Heart left ventricle (tissue), 16 donors: ENCODE data around the gene NALCN. TPM values are rescaled to one million over a fixed set of nuclear protein-coding genes. Genes with fewer than 3 reads are reported as not detected.

Experiments
- ATAC-seq, 4 donors: fragments of 200-7000 bp; cut with Tn5 transposase; one replicate each; pipeline ENCODE4 v1.9.1; 2020 to 2022; ENCODE audit warnings: moderate library complexity in 4 of 4, mild to moderate bottlenecking in 3 of 4, moderate number of reproducible peaks in 1 of 4
- DNase-seq, 5 donors: peaks; one replicate each; pipeline ENCODE4 v3.0.0-alpha.2; 2020
- H3K27ac ChIP-seq, 12 donors: fragments of 200-600 bp; sonication (generic) in 4 of 12; one replicate each; pipeline versions ENCODE4 v1.5.0 to v1.8.0; 2016 to 2022; ENCODE audit warnings: mild to moderate bottlenecking in 2 of 12
- H3K27me3 ChIP-seq, 9 donors: fragments of 200-600 bp; sonication (generic) in 2 of 9; one replicate each; pipeline versions ENCODE4 v1.5.1 to v1.8.0; 2016 to 2022; ENCODE audit warnings: mild to moderate bottlenecking in 3 of 9
- H3K36me3 ChIP-seq, 9 donors: fragments of 200-600 bp; sonication (generic) in 2 of 9; one replicate each; pipeline versions ENCODE4 v1.5.0 to v1.8.0; 2018 to 2022; ENCODE audit warnings: mild to moderate bottlenecking in 2 of 9
- H3K4me1 ChIP-seq, 12 donors: fragments of 200-600 bp; sonication (generic) in 4 of 12; one replicate each; pipeline versions ENCODE4 v1.5.0 to v1.8.0; 2016 to 2022; ENCODE audit warnings: mild to moderate bottlenecking in 3 of 12
- H3K4me3 ChIP-seq, 12 donors: fragments of 200-600 bp; sonication (generic) in 4 of 12; one replicate each; pipeline versions ENCODE4 v1.5.0 to v1.8.0; 2017 to 2022; ENCODE audit warnings: mild to moderate bottlenecking in 9 of 12, moderate library complexity in 4 of 12
- H3K9me3 ChIP-seq, 12 donors: fragments of 200-600 bp; sonication (generic) in 4 of 12; one replicate each; pipeline versions ENCODE4 v1.5.0 to v1.8.0; 2016 to 2022; ENCODE audit warnings: mild to moderate bottlenecking in 1 of 12
- CTCF ChIP-seq, 12 donors: fragments of 200-600 bp; sonication (generic) in 4 of 12; IDR thresholded peaks; one replicate each; pipeline versions ENCODE4 v1.5.0 to v1.8.0; 2018 to 2022; ENCODE audit warnings: antibody characterized with exemption in 12 of 12, mild to moderate bottlenecking in 5 of 12
- POLR2A ChIP-seq, 2 donors: fragments of 450-650 bp; IDR thresholded peaks; one replicate each; pipeline ENCODE4 v1.6.1; 2017; ENCODE audit warnings: antibody characterized with exemption in 2 of 2, mild to moderate bottlenecking in 2 of 2, moderate library complexity in 2 of 2
- WGBS, 4 donors: extraction: QIAGEN DNeasy Blood & Tissue Kit in 2 of 4; methylation state at CpG; one replicate each; pipeline versions ENCODE4 v1.1.5 to v1.1.7; 2013 to 2018; 5-methylcytosine and 5-hydroxymethylcytosine counted together
- intact Hi-C, 10 donors: fragments of 100-400 bp; cut with DNase I; formaldehyde crosslinking; loops; one replicate each; pipeline versions ENCODE4 v1.11.1 to v1.14.2; 2022
- polyA plus RNA-seq, 2 donors: library from polyadenylated mRNA; stranded (reverse); fragments of 200-250 nt; gene quantifications; one replicate each; pipeline ENCODE4 v1.2.3, GENCODE V29; 2013
- total RNA-seq, 9 donors: library from RNA; depleted of rRNA in 2 of 9; stranded (reverse); fragments of >200 nt in 2 of 9; fragmentation: NEBNext Ultra II Directional in 3 of 9; extraction: Animal tissue kit (Norgen Biotek cat#: 25700) in 3 of 9; gene quantifications; one replicate each; pipeline versions ENCODE4 v1.1.0 to v1.2.4, GENCODE V29; 2016 to 2023
- donor health status: ischemic (EF 13 %, LVEDD 7.1; RV severe dilation, severe dysfunction).
- donor health status: healthy with polysubstance abuse.
- donor health status: DM: no; HTN: yes; CAD: no.
- donor health status: DM: no; HTN: no; CAD: no.
- donor health status: ischemic (EF 25% LVEDD 6.9; RV normal size, moderate dysfunction).
- donor health status: ischemic (EF 25% LVEDD 5.7; RV mildly dilated, moderate dysfunction).
- donor health status: healthy.
- donor health status: DM: yes; HTN: yes; CAD: no.
- donor health status: ischemic (EF 35%, LVEDD 5.7; RV mildly dilated, moderate dysfunction).
- donor health status: nonischemic (EF 11% LVEDD 7.7; RV severe dilation, severe dysfunction).
- donor health status: DM: yes; HTN: yes; CAD: no.
- donor health status: PGD.
- donor health status: ischemic (EF 29% LVEDD 5.4; RV normal size, mild dysfunction).
- donor health status: nonischemic (EF 23%, LVEDD 6.1; RV moderate dilation, normal function).

NALCN gene
- total and polyA plus RNA-seq, 11 donors = 1.9 to 11.4 (median 6.8) TPM; not detected in 1

DNA sequence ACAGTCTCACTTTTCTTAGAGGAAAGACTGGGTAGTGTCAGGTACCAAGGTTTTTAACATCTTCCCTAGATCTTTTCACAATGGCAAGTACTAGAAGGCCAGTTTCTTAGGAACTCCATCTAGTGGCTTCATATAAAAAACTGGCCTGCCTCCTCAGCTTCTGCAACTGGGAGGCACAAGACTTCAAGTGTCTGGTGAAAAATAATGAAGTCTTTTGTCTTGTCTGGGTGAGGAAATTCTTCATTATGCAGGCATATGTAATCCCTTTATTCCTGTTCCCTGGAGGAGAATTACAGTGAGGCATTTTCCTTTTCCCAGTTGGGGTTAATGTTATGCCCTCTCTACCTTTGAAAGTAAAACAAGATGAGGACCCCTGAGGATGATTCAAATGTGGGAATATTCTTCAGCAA lies 300.5 kb downstream of the NALCN start:
- no peak for TF ChIP-seq POLR2A (IDR thresholded peaks at IDR 0.05)
- TF ChIP-seq CTCF (IDR thresholded peaks at IDR 0.05) = no peak
- DNase-seq = no peak
- no peaks in the 10 kb centered on the region for H3K27me3 ChIP-seq
- H3K27ac ChIP-seq = no peak overlapping the region
- ATAC-seq = no peak
- intact Hi-C loops = no loop called here
- H3K4me3 ChIP-seq = no peak overlapping the region
- no peaks in the 10 kb centered on the region for H3K9me3 ChIP-seq
- no peaks in the 10 kb centered on the region for H3K4me1 ChIP-seq
- no peaks in the 10 kb centered on the region for H3K36me3 ChIP-seq

GRCh38 chr13:101111894-101112293 lies 304.4 kb downstream of the NALCN start:
- intact Hi-C loops = no loop called here
- H3K4me3 ChIP-seq = no peak overlapping the region
- 83 to 92% (median 85%) methylated on average over 2 of the region's 2 CpGs for WGBS, 4 donors
- DNase-seq = no peak
- H3K4me1 ChIP-seq = no peaks in the 10 kb centered on the region
- ATAC-seq = no peak
- no peaks in the 10 kb centered on the region for H3K9me3 ChIP-seq
- no peak overlapping the region for H3K27ac ChIP-seq
- H3K36me3 ChIP-seq = peaks cover 0 to 2% (median 0%) of the 10 kb centered on the region in 9 donors
- TF ChIP-seq CTCF (IDR thresholded peaks at IDR 0.05) (no peak), POLR2A (IDR thresholded peaks at IDR 0.05) (no peak)
- no peaks in the 10 kb centered on the region for H3K27me3 ChIP-seq

DNA sequence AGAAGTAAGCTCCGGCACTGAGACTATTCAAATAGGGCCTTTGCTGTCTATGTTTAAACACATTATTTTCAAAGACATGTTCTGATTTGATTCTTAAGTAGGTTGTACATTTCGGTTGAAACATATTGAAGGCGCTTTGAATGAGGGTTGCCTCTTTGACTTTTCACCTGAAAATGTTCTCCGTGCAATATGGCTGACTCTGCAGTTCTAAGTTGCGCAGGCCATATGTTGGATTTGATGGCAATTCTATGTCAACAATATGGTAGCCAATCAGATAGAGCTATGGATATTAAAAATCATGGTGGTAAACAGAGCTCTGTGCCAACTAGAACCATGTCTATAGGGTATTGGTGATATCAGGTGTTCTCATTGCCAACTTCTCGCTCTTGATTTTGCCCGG lies 307.3 kb downstream of the NALCN start:
- no peak overlapping the region for H3K4me3 ChIP-seq
- DNase-seq (no peak), ATAC-seq (no peak)
- H3K36me3 ChIP-seq = peaks cover 0 to 4% (median 0%) of the 10 kb centered on the region in 9 donors
- WGBS, 4 donors = 96 to 97% (median 97%) methylated on average over 7 of the region's 7 CpGs
- intact Hi-C loops = loop anchor here in 6 of 10 donors (5.0 to 10.0 kb wide), 4 partner anchors 384 to 1454 kb away; no protein-coding TSS in a partner anchor
- no peak overlapping the region for H3K27ac ChIP-seq
- no peaks in the 10 kb centered on the region for H3K4me1 ChIP-seq
- no peaks in the 10 kb centered on the region for H3K9me3 ChIP-seq
- no peak for TF ChIP-seq POLR2A (IDR thresholded peaks at IDR 0.05)
- no peak for TF ChIP-seq CTCF (IDR thresholded peaks at IDR 0.05)
- H3K27me3 ChIP-seq = no peaks in the 10 kb centered on the region

DNA sequence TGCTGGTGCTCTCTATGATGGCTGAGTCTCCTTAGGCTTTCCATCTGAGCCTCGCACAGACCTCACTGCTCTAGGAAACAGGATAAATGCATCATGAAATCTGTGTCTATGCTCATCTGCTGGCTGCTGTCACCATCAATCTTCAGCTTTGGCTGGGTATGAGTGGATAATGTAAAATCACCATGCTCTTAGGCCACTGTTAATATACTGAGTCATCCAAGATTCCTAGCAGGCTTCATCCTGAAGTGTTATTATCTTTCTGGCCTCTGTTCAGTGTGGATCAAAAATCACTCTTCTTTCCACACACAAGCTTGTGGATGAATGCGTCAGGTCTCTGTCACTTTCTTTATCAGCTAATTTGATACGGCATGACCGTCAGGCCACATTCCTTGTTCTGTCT lies 317.4 kb downstream of the NALCN start:
- TF ChIP-seq POLR2A (IDR thresholded peaks at IDR 0.05) (no peak), CTCF (IDR thresholded peaks at IDR 0.05) (no peak)
- Histone ChIP-seq H3K4me3 (no peak overlapping the region), H3K27me3 (no peaks in the 10 kb centered on the region), H3K36me3 (no peaks in the 10 kb centered on the region), H3K9me3 (no peaks in the 10 kb centered on the region), H3K4me1 (no peaks in the 10 kb centered on the region), H3K27ac (no peak overlapping the region)
- no peak for DNase-seq
- ATAC-seq = no peak
- 58 to 67% (median 62%) methylated on average over 4 of the region's 4 CpGs for WGBS, 4 donors
- intact Hi-C loops = loop anchor here in 1 of 10 donors (5.0 kb wide), 1 partner anchor 387 kb away; no protein-coding TSS in a partner anchor
